ENCODE measurements around the gene PSEN1. TPM values are rescaled to one million over a fixed set of nuclear protein-coding genes. Genes with fewer than 3 reads are reported as not detected.

Gene PSEN1
- total and polyA plus RNA-seq, 2 experiments from 2014 or later, result 14.6 to 35.7 TPM

DNA sequence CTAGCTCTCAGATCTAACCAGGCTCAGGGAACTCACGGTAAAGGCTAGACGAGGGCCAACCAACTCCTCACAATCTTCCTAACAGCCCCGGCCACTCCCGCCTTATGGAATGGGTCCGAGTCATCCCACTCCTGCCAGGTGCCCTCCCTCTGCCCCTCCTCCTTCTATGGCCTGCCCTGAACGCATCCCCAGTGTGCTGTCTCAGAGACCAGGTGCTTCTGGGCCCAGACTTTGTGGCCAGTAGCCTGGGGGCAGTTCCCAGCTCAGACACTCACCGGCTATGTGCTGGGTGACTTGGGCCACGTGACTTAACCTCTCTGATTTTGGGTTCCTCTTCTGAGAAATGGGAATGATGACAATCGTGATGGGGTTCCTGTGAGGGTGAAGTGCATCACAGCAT lies 123.5 kb downstream of the PSEN1 start (continued):
- TF ChIP-seq, protein P1, sequence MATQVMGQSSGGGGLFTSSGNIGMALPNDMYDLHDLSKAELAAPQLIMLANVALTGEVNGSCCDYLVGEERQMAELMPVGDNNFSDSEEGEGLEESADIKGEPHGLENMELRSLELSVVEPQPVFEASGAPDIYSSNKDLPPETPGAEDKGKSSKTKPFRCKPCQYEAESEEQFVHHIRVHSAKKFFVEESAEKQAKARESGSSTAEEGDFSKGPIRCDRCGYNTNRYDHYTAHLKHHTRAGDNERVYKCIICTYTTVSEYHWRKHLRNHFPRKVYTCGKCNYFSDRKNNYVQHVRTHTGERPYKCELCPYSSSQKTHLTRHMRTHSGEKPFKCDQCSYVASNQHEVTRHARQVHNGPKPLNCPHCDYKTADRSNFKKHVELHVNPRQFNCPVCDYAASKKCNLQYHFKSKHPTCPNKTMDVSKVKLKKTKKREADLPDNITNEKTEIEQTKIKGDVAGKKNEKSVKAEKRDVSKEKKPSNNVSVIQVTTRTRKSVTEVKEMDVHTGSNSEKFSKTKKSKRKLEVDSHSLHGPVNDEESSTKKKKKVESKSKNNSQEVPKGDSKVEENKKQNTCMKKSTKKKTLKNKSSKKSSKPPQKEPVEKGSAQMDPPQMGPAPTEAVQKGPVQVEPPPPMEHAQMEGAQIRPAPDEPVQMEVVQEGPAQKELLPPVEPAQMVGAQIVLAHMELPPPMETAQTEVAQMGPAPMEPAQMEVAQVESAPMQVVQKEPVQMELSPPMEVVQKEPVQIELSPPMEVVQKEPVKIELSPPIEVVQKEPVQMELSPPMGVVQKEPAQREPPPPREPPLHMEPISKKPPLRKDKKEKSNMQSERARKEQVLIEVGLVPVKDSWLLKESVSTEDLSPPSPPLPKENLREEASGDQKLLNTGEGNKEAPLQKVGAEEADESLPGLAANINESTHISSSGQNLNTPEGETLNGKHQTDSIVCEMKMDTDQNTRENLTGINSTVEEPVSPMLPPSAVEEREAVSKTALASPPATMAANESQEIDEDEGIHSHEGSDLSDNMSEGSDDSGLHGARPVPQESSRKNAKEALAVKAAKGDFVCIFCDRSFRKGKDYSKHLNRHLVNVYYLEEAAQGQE (IDR thresholded peaks at IDR 0.05; ENCODE audit: unreplicated experiment), result no peak
- TF ChIP-seq EZH2 (IDR thresholded peaks at IDR 0.05; ENCODE audit: low read depth, unreplicated experiment) (no peak), ZNF331 (CRISPR knock-in tag; IDR thresholded peaks at IDR 0.05; ENCODE audit: low read depth) (no peak), POLR2AphosphoS5 (IDR thresholded peaks at IDR 0.05; ENCODE audit: low read depth) (no peak)
- TF ChIP-seq, protein P2, sequence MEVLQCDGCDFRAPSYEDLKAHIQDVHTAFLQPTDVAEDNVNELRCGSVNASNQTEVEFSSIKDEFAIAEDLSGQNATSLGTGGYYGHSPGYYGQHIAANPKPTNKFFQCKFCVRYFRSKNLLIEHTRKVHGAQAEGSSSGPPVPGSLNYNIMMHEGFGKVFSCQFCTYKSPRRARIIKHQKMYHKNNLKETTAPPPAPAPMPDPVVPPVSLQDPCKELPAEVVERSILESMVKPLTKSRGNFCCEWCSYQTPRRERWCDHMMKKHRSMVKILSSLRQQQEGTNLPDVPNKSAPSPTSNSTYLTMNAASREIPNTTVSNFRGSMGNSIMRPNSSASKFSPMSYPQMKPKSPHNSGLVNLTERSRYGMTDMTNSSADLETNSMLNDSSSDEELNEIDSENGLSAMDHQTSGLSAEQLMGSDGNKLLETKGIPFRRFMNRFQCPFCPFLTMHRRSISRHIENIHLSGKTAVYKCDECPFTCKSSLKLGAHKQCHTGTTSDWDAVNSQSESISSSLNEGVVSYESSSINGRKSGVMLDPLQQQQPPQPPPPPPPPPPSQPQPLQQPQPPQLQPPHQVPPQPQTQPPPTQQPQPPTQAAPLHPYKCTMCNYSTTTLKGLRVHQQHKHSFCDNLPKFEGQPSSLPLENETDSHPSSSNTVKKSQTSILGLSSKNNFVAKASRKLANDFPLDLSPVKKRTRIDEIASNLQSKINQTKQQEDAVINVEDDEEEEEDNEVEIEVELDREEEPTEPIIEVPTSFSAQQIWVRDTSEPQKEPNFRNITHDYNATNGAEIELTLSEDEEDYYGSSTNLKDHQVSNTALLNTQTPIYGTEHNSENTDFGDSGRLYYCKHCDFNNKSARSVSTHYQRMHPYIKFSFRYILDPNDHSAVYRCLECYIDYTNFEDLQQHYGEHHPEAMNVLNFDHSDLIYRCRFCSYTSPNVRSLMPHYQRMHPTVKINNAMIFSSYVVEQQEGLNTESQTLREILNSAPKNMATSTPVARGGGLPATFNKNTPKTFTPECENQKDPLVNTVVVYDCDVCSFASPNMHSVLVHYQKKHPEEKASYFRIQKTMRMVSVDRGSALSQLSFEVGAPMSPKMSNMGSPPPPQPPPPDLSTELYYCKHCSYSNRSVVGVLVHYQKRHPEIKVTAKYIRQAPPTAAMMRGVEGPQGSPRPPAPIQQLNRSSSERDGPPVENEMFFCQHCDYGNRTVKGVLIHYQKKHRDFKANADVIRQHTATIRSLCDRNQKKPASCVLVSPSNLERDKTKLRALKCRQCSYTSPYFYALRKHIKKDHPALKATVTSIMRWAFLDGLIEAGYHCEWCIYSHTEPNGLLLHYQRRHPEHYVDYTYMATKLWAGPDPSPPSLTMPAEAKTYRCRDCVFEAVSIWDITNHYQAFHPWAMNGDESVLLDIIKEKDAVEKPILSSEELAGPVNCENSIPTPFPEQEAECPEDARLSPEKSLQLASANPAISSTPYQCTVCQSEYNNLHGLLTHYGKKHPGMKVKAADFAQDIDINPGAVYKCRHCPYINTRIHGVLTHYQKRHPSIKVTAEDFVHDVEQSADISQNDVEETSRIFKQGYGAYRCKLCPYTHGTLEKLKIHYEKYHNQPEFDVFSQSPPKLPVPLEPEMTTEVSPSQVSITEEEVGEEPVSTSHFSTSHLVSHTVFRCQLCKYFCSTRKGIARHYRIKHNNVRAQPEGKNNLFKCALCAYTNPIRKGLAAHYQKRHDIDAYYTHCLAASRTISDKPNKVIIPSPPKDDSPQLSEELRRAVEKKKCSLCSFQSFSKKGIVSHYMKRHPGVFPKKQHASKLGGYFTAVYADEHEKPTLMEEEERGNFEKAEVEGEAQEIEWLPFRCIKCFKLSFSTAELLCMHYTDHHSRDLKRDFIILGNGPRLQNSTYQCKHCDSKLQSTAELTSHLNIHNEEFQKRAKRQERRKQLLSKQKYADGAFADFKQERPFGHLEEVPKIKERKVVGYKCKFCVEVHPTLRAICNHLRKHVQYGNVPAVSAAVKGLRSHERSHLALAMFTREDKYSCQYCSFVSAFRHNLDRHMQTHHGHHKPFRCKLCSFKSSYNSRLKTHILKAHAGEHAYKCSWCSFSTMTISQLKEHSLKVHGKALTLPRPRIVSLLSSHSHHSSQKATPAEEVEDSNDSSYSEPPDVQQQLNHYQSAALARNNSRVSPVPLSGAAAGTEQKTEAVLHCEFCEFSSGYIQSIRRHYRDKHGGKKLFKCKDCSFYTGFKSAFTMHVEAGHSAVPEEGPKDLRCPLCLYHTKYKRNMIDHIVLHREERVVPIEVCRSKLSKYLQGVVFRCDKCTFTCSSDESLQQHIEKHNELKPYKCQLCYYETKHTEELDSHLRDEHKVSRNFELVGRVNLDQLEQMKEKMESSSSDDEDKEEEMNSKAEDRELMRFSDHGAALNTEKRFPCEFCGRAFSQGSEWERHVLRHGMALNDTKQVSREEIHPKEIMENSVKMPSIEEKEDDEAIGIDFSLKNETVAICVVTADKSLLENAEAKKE (CRISPR knock-in tag; IDR thresholded peaks at IDR 0.05), result no peak

DNA sequence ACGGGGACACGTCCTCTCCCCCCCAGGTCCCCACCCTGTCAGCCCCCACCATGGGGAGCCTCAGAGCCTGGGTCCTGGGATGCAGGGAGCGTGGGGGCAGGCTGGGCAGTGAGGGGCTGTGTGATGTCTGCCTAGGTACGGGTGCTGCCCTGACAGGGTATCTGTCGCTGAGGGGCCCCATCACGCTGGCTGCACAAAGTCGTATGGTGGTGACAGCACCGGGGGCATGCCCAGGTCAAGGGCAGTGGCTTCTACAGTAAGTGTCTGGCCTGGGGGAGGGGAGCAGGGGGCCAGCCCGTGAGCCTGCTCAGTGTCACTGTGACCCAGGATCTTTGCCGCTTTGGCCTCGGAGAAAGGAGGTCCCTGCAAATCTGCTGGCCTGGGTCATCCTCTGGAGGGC lies 124.3 kb downstream of the PSEN1 start:
- no peaks in the 10 kb centered on the region for H3K9me3 Mint-ChIP-seq
- H3K27me3 Mint-ChIP-seq (ENCODE audit: insufficient read depth, low read depth, poor library complexity), result peaks cover 10% of the 10 kb centered on the region
- no peaks in the 10 kb centered on the region; the same call in 2 of the 3 replicates for H3K4me1 Mint-ChIP-seq
- no peaks in the 10 kb centered on the region for H4K20me1 ChIP-seq (replicated peaks; ENCODE audit: insufficient read depth)
- H3K36me3 Mint-ChIP-seq (ENCODE audit: low read depth), result peaks cover 5% of the 10 kb centered on the region; the same call in 2 of the 3 replicates
- no peak overlapping the region for H3K27ac Mint-ChIP-seq
- H2AFZ ChIP-seq, result no peak overlapping the region
- no peaks in the 10 kb centered on the region for H3K9me2 ChIP-seq (ENCODE audit: insufficient read depth)
- no peaks in the 10 kb centered on the region for H3K4me1 ChIP-seq (ENCODE audit: insufficient read depth)
- H3K27me3 ChIP-seq (ENCODE audit: insufficient read depth), result no peaks in the 10 kb centered on the region
- no peak overlapping the region for H3K4me2 ChIP-seq
- H3K79me2 ChIP-seq (replicated peaks; ENCODE audit: insufficient read depth), result no peaks in the 10 kb centered on the region
- no peaks in the 10 kb centered on the region for H3K36me3 ChIP-seq (ENCODE audit: insufficient read depth)
- ATAC-seq, result no peak
- no peak overlapping the region for H3K4me3 ChIP-seq
- no peak overlapping the region for H3K4me3 Mint-ChIP-seq
- no peak for DNase-seq (ENCODE audit: low spot score)
- H3K27ac ChIP-seq (ENCODE audit: low read depth), result no peak overlapping the region
- H3F3A ChIP-seq (replicated peaks; ENCODE audit: low read depth), result no peaks in the 10 kb centered on the region
- TF ChIP-seq EZH2 (IDR thresholded peaks at IDR 0.05; ENCODE audit: low read depth, unreplicated experiment), result no peak
- no peak for TF ChIP-seq NANOG (IDR thresholded peaks at IDR 0.05; ENCODE audit: borderline replicate concordance)
- TF ChIP-seq ZNF114 (CRISPR knock-in tag; IDR thresholded peaks at IDR 0.05), result no peak
- no peak for TF ChIP-seq POLR2AphosphoS5 (IDR thresholded peaks at IDR 0.05; ENCODE audit: low read depth)
- TF ChIP-seq EZH2phosphoT487 (IDR thresholded peaks at IDR 0.05; ENCODE audit: unreplicated experiment), result no peak
- TF ChIP-seq, protein P1 (IDR thresholded peaks at IDR 0.05; ENCODE audit: unreplicated experiment), result no peak
- TF ChIP-seq, protein P3, sequence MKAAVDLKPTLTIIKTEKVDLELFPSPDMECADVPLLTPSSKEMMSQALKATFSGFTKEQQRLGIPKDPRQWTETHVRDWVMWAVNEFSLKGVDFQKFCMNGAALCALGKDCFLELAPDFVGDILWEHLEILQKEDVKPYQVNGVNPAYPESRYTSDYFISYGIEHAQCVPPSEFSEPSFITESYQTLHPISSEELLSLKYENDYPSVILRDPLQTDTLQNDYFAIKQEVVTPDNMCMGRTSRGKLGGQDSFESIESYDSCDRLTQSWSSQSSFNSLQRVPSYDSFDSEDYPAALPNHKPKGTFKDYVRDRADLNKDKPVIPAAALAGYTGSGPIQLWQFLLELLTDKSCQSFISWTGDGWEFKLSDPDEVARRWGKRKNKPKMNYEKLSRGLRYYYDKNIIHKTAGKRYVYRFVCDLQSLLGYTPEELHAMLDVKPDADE (IDR thresholded peaks at IDR 0.05), result no peak
- TF ChIP-seq CREB1 (CRISPR knock-in tag; IDR thresholded peaks at IDR 0.05; ENCODE audit: low read depth), result no peak
- TF ChIP-seq JUNB (IDR thresholded peaks at IDR 0.05; ENCODE audit: unreplicated experiment), result no peak
- TF ChIP-seq ZNF331 (CRISPR knock-in tag; IDR thresholded peaks at IDR 0.05; ENCODE audit: low read depth), result no peak
